GM21619 (cell line): Measurements from ENCODE around the gene CFAP97.

Experiments
- ATAC-seq: cut with Tn5 transposase; IDR thresholded peaks from one replicate; pipeline ENCODE4 v1.9.1; 2021; ENCODE audit not compliant: unreplicated experiment

CFAP97 gene

GRCh38 chr4:185110375-185110823 lies 93.4 kb downstream of the CFAP97 start:
- no peak for ATAC-seq

GRCh38 chr4:185109736-185110135 lies 94.1 kb downstream of the CFAP97 start:
- ATAC-seq: no peak
